Activated gamma-delta T cell treated with Interleukin-2 at 50 U/mL for 16 hours (primary cell): ENCODE measurements around the gene RAB3IL1.

Experiments
- DNase-seq: peaks from one replicate; pipeline ENCODE4 v3.0.0-alpha.2; 2020

Gene RAB3IL1

DNA sequence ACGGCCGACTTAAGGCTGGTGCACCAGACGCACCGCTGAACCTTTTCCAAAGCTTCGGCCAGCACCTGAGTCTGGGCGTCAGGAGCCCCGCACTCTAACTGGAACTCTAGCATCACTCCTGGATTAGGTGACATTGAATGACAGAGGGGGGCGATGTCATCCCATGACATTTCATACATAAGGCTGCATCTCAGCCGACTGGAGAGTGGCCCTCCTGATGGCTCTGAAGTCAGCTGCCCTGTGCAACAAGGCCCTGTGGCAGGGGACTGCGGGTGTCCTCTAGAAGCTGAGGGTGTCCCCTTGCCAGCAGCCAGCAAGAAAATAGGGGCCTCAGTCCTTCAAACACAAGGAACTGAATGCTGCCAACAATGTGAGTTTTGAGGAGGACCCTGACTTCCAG is 16.0 kb downstream of the RAB3IL1 start:
- no peak for DNase-seq

DNA sequence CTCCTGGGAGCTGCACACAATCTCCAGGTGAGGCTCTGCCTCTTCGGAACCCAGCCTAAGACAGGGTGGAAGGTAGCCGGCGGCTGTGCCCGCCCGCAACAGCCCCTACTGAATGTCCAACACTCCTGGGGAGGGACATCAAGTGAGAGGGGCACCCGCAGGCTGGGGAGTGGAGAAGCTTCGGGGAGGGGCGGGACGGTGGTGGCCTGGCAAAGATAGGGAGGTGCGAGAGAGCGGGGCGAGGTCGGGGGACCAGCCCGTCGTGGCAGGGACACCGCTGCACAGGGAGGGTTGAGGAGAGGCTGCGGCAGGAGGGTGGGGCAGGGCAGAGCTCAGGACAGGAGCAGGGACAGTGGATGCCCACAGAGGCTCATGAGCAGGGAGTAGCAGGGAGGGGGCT is 17.1 kb downstream of the RAB3IL1 start:
- no peak for DNase-seq

DNA sequence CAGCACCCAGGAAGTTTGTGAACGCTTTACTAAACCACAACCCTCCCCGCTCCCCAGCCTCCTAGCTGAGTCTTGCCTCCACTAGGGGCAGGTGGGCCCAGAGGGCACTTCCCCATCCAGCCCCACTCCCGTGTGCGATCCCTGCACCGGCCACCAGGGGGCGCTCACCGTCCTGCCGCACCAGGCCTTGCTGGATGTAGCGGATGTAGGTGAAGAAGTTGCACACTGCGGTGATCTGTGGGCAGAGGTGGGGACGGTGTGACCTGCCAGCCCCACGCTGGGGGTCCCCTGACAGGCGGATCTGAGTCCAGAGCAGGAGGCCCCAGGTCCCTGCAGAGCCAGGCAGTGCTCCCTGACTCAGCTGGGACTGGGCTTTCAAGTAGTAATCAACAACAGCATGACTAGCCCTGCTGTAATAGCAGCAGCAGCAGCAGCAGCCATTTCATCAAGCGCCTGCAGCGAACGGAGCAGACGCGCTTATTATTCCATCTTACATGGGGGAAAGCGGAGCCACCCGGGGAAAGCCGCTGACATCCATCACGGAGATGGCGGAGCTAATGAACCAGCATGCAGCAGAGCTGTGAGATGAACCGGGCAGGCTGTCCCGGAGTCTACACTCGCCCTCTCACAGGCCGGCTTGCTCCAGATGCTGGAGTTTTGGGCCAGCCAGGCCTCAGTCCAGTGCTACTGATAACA is 18.1 kb downstream of the RAB3IL1 start:
- DNase-seq: peak; percentile 94

DNA sequence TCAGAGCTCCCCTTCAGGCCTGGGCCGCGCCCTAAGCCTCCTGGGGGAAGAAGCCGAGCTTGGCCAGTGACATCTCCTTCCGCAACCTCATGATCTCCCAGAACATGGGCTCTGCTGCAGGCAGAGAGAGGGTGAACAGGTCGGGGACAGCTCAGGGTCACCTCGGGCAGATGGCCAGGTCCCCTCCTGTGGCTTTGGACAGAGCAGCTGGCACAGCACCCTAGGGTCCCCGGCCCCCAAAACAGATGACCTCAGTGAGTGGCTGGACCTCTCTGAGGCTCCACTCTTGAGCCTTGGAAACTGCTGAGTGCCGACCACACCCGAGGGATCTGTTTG is 19.2 kb downstream of the RAB3IL1 start:
- DNase-seq: no peak

DNA sequence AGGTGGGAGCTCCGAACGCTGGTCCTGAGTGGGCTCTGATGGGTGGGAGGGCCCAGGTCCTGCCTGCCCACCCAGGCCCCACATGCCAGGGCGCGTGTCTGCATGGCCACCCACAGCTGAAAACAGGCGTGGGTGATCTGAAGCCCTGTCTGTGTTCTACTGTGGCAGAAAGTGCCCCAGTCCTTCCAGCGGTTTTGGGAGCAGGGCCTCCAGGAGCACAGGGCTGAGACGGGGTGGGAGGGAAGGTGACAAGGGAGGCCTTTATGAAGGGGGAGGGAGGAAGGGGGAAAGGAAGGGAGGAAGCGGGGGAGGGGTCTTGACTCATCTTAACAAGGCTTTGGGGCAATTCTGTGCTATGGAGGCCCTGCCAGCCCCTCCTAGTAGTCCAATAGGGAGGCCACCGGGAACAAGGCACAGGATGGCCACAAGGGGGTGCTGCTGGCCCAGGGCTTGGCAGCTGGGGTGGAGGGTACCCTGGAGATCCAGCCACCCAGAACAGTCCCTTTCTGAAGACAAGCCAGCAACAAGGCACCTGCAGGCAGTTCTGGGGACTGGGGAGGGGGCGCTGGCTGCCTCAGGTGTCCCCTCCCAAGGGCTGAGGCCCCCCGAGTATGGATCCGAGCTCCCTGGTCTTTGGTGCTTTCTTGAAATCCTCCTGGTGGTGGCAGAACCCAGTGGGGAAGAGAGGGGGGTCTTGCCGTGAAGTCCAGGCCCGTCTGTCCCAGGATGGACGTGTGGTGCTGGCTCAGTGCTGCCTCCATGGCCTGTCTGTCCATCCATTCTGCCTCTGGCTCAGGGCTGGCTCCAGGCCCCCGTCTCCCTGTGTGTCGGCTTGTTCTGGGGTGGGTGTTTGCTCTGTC is 19.7 kb downstream of the RAB3IL1 start:
- DNase-seq: peak; percentile 68

DNA sequence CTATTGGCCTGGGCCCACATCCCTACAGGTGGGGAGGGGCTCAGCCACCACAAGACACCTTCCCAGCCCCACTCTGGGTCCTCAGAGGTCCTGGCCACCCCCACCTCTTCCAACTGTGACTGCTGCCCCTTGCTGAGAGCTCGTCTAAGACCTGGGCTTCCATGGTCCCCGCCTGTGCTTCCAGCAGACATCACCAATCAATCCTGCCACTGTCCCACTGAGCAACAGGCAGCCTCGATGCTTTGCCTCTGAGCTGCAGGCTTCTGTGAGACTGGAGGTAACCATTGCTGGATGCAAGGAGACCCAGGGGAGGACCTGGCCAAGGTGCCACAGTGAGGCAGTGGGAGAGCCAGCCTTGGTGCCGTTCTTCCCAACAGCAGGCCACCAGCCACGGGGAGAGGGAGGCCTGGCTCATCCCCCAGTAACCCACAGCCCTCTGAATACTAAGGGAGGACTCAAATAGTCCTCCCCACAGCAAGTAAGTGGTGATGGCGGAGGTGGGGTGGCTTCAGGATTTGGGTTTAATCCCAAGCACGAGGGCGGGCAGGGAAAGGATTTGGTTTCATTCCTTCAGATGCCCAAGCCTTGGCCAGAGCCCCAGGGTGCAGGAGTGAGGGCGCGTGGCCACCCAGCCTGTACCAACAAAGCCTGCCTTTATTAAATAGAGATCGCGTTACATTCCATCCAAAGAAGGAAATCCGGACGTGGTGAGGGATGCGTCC is 20.5 kb downstream of the RAB3IL1 start:
- DNase-seq: no peak

DNA sequence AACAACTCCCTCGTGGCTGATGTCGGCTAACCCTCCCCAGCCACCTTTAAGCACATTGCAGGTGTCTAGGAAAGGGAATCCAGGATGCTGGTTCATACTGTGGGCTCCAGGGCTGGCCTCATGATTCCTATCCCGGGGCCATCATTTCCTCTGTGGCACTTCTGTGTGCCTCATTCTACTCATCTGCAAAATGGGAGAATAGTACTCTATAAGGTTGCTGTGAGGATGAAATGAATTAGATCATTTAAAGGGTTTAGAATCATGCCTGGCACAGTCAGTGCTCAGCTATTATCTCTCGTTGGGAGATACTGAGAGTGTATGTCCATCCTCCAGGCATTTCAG is 21.7 kb downstream of the RAB3IL1 start:
- DNase-seq: no peak

DNA sequence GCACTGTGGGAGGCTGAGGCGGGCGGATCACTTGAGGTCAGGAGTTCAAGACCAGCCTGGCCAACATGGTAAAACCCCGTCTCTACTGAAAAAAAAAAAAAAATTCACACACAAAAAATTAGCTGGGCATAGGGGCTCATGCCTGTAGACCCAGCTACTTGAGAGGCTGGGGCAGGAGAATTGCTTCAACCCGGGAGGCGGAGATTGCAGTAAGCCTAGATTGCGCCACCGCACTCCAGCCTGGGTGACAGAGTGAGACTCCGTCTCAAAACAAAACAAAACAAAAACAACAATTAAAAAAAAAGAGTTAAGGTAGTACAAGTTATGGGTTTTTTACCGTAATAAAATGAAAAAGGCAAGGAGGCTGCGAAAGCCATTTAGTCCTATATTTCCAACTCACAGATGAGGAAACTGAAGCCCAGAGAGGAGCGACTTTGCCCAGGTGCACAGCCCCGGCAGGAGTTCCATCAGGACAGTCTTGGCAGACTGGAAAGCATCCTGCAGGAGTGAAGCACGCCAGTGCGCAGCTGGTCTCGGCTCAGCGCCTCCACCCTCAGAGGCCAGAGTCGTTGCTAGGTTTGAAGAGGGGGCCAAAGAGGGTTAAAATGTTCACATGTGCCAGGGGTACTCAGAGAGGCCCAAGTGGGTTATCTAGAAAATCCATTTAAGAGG is 22.2 kb downstream of the RAB3IL1 start:
- DNase-seq: no peak

DNA sequence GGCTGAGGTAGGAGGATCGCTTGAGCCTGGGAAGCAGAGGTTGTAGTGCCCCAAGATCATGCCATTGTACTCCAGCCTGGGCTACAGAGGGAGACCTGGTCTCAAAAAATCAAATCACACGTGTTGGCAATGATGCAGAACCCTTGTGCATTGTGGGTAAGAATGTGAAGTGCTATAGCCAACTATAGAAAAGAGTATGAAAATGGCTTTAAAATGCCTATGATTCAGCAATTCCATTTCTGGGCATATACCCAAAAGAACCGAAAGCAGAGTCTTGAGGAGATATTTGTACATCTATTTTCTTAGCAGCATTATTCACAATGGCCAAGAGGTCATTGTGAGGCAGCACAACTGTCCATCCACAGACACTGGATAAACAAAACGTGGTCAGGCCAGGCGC is 23.4 kb downstream of the RAB3IL1 start:
- no peak for DNase-seq

DNA sequence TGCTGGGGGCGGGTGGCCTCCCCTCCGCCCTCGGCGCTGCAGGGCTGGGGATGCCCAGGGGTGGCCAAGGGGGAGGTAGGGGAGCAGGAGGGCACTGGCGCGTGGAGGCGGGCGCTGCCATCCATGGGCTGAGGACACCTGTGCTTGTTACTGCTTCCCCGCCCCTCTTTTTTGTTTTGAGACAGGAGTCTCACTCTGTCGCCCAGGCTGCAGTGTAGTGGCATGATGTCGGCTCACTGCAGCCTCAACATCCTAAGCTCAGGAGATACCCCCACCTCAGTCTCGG is 25.3 kb downstream of the RAB3IL1 start:
- no peak for DNase-seq

DNA sequence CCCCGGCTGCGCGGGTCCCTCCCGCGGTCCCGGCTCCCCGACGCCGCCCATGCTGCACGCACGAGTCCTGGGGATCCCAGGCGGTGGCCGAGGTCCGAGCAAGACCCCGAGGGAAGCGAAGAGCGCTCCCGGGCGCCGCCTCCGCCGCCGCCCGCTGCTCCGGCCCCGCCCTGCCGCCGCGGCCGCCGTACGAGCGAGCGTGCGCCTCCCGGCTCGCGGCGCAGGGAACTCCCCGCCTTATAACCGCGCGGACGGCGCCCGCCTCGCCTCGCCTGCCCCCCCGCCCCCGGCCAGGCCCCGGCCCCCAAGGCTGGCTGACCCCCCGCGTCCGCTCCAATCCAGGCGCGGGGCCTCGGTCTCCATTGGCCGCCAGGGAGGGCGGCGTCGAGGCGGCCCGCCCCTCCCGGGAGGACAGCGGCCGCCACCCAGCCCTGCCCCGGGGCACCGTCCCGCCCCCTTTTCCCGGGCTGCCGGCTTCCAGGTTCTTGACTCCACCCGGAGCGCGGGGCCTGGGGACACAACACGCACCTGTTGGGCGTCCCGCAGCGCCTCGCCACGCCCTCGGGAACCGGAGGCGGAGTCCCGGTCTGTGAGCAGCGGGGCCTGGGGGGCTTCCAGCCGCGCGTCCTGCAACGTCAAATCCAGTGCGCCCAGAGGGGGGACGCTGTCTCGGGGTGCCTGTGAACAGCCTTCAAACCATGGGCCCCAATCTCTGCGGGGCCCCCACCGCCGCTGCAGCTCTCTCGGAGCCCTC is 25.9 kb downstream of the RAB3IL1 start, which contains the start of gene FADS3:
FADS3 (minus strand) TSS at position 215 of the 754 bp plus-strand sequence; CDS start at position 51, 164 bp downstream.
- peak; percentile 45 for DNase-seq

DNA sequence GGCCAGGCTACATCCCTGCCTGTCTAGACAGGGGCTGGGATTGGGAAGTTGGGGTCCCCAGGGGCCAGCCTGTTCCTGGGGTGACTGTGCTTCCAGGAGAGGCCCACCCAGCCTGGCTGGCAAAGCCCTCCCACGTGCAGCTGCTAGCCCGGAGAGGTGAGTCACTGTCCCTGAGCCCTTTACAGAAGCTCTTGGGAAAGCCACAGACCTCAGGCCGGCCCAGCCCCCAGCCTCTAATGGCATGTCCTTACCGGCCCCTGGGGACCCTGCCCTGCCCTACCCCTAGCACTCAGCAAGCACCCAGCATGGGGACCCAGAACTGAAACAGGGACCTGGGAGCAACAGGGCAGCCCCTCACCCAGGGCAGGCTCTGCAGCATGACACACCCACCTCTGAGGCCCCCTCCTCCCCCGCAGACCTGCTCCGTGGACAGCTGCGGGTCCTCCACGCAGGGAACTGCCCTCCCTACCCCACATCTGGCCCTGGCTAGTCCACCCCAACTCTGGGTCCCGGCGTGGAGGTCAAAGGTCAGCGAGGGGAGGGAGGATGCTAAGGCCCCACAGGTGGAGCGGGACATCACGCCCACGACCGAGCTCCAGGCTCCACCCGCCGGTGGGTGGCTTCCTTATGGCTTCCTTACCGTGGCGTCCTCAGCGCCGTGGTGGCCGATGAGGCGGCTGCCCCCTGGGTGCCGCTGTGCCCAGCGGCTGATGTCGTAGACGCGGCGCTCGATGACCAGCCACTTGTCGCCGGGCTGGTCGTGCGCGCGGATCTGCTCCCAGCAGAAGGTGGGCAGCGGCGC is 26.6 kb downstream of the RAB3IL1 start:
- DNase-seq: peak; percentile 14

DNA sequence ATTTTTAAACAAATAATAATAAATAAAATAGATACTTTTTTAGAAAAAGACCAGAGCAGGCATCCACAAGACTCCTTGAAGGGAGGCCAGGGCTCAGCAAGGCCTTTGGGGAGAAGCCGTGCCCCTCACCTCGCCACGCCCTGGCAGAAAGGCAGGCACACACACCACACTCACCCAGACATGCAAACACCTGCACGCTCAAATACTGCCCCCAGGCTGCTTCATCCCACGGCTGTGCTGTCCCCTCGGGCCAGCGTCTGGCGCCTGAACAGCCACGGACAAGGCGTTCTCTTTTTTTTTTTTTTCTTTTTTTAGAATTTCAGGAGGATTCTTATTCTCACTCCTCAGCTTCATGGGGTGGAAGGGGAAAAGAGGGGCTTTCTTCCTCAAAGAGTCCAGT is 27.5 kb downstream of the RAB3IL1 start:
- DNase-seq: no peak

DNA sequence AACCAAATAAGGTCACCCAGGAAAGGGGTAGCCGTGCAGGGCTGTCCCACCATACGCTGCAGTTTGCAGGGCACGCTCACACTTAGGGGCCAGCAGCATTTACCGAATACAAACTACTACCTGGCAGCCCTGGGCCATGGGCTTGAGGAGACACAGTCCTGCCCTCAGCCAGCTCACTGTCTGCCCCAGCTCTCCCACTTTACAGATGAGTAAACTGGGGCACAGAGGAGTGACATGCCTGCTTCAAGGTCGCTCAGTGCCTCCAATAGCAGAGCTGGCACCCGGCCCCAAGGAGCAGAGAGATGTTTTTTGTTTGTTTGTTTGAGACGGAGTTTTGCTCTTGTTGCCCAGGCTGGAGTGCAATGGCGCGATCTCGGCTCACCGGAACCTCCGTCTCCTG is 28.8 kb downstream of the RAB3IL1 start:
- DNase-seq: no peak

DNA sequence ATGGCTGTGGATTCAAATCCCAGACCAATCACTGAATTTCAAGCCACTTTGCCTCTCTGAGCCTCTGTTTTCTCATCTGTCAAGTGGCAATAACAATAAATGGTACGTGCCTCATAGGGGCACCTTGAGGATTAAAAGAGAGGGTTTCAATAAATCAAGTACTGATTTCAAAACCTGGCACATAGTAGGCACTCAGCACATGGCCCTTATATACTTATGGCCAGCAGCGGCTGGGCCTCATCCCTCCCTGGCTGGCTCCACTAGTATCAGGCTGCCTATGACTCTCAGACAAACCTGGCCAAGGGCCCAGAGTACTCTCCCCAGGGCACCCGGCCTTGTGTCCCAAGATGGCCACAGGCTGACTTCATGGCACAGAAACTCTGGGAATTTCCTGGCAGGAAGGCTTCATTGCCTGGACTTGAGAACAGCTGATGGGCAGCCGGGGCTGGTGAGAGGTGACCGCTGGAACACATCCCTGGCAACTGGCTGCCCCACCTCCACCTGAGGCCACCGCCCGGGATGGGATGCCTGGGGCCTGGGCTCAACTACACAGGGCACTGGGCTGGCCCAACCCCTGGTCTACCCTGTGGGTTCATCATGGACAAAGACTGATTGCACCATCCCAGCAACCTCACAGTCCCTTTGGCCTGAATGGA is 29.4 kb downstream of the RAB3IL1 start:
- DNase-seq: no peak

DNA sequence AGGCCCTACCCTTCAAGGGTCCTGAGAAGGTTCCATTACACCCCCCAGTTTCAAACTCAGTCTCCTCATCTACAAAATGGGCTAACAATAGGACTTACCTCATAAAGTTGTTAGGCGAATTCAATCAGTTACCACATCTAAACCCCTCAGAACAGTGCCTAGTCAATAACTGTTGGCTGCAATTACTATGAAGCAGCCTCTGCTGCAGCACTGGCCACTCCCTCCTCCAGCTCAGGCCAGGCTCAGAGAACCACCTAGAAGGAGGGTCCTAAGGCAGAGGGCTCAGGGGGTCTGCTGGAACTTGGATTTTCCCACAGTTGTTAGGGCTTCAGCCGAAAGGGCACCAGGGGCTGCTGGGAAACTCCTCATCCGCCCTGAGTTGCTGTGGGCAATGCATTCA is 30.7 kb downstream of the RAB3IL1 start:
- no peak for DNase-seq

DNA sequence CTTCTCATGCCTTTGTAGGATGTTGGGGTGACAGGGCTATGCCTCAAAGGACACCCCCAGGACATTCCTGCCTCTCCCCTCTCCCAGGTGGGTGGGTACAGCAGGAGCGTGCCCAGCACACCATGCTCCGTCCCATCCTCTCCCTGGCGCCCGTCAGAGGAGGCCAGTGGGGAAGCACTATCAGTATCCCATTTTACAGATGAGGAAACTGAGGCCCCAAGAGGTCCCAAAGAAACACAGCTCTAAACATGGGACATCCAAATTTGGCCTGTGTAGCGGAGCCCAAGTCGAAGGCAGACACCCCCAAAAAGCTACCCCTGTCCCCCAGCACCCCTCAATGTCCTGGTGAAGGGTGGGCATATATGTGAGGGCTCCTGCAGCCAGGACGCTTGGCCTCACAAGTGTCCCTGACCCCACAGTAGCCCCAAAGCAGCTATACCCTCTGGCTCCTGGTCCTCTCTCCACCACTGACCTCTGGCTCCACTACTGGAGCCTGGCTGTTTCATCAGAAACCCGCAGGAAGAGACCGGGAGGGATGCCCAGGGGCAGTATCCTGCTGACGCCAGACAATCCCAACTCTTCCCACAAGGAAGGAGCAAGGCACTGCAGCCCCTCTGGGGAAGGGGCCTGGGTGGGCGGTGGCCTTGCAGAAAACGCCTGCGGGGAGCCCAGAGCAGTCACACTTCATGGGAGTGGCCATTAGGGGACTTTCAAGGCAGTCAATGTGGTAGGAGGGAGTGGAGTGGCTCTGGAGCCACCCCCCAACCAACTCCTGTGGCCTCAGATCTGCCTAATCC is 31.4 kb downstream of the RAB3IL1 start:
- DNase-seq: no peak

DNA sequence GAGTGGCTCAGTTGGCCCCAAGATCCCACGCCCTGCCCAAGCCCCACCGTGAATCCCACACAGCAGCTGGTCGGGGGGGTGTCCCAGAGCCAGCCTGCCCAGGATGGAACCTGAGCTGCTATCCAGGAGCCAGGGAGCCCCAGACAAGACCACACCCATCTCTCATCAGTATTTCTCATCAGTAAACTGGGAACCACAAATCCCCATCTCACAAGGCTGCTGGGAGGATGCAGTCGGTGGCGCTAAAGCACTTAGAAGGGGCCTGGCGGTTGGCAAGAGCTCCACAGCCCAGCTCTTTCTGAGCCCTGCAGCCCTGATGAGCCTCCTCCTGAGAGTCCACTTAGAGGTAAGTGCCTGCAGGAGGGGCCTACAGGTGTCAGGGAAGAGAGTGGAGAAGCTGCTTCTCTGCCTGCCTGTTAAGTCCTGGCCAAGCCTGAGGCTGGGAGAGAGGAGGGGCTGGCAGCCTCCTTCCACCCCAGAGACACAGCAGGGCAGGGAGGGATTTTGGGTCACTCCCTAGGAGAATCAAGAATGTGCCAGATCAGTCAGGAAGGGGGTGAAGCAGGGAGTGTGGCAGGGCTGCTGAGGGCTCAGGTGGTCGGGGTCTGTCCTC is 32.1 kb downstream of the RAB3IL1 start:
- DNase-seq: no peak

DNA sequence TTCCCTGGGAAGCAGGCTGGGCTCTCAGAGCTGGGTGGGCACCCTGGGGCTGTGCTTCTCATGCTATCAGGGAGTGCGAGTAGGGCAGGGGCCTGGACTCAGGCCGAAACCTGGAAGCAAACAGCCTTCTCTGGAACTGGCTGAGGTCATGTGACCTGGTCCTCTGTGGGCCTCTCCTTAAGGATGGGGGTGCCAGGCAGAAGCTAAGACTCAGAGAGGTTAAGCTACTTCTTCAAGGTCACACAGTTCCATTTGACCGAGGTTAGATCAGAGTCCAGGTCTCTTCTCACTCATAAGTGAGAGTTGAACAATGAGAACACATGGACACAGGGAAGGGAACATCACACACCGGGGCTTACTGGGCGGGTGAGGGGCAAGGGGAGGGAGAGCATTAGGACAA is 33.4 kb downstream of the RAB3IL1 start:
- DNase-seq: no peak

DNA sequence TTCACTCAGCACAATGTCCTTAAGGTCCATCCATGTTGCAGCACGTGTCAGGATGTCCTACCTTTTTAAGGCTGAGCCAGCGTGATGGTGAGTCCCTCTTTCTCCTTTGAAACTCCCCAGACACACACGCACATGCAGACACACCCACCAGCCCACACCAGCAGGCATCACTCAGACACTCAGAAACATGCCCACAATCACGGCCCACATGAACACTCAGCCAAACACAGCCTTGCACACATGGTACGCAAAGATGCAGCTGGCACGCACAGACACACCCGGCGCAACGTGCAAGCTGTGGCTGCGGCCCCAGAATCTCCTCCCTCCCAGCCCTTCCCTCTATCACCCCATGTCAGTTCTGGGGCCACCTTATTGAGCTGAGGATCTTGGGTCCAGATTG is 34.0 kb downstream of the RAB3IL1 start:
- no peak for DNase-seq
